Measurements from ENCODE around the gene HSD3B7.
"Not testable (repeated sequence)": the region's sequence is repeated elsewhere in the genome, so short reads cannot be mapped to it uniquely, and the experiment has no call there.

The HSD3B7 gene

DNA sequence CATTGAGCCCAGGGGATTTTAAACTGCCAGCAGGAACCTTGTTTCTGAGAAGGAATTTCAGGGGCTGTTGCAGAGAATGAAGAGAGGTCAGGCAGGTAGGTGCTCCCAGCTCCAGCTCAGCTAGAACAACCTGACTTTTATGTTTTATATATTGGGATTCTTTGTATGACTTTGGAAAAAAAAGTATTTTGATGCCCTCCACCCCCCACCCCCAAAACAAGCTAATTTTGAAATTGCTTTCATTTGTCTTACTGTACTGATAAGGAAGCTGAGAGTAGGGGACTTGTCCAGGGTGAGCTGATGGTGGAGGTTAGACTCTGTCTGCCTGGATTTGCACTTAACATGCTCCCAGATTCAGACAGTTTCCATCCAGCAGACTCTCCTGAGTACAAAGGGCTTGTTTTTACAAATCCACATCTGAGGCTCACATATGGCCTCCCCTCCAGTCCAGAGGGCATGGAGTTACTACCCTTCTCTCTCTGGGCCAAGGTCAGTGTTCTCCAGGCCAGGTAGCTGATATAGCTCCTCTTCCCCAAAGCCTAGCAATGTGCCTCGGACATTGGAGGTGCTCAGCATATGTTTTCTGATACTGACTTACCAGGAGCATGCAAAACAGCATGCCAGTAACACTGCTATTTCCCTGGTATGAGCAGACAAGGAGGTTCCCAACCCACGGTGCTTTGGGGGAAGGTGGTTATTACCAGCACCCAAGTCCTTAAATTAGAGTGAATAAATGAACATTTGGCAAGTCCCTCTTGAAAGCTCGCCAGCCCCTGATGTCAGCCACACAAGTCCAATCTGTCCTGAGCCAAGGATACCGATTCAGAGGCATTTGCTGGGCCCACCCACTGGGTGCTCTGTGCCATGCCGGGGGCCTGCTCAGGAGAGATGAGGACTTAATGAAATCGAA lies 14.1 kb downstream of the HSD3B7 start:
- DNase-seq (ENCODE audit: insufficient read length, low spot score), result no peak

GRCh38 chr16:31000671-31001382 lies 15.8 kb downstream of the HSD3B7 start:
- no peak for DNase-seq (ENCODE audit: insufficient read length, low spot score)
- FAIRE-seq, result no peak

More for the DNA sequence above, 14.1 kb downstream of the HSD3B7 start:
- no peak for FAIRE-seq

- no peak for FAIRE-seq
Measured at GRCh38 chr16:31001507-31002249, 16.7 kb downstream of the HSD3B7 start.

GRCh38 chr16:31002250-31002700 lies 17.3 kb downstream of the HSD3B7 start:
- no peak for DNase-seq (ENCODE audit: insufficient read length, low spot score)
- FAIRE-seq, result no peak

More at GRCh38 chr16:31001507-31002249, 16.7 kb downstream of the HSD3B7 start:
- no peak for DNase-seq (ENCODE audit: insufficient read length, low spot score)

GRCh38 chr16:31002862-31003341 lies 17.9 kb downstream of the HSD3B7 start:
- DNase-seq (ENCODE audit: insufficient read length, low spot score), result no peak
- FAIRE-seq, result no peak

GRCh38 chr16:31003744-31004143 lies 18.7 kb downstream of the HSD3B7 start:
- DNase-seq (ENCODE audit: insufficient read length, low spot score) (no peak), FAIRE-seq (no peak)

DNA sequence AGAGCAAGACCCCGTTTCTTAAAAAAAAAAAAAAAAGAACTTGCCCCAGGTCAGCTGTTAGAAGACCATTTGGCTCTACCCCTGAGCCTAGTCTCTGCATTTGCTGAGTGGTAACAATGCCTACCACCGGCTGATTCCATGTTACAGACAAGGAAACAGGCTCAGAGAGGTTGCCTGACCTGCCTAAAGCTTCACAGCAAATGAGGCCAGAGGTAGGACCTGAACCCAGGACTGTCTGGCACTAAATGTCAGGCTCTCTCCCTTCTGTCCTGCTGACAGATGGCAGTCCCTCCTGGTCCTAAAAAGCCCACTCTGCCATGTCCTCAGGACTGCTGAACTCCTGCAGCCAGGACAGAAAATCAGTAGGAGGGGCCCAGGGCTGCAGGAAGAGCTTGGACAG lies 19.7 kb downstream of the HSD3B7 start:
- no peak for FAIRE-seq
- no peak for DNase-seq (ENCODE audit: insufficient read length, low spot score)

DNA sequence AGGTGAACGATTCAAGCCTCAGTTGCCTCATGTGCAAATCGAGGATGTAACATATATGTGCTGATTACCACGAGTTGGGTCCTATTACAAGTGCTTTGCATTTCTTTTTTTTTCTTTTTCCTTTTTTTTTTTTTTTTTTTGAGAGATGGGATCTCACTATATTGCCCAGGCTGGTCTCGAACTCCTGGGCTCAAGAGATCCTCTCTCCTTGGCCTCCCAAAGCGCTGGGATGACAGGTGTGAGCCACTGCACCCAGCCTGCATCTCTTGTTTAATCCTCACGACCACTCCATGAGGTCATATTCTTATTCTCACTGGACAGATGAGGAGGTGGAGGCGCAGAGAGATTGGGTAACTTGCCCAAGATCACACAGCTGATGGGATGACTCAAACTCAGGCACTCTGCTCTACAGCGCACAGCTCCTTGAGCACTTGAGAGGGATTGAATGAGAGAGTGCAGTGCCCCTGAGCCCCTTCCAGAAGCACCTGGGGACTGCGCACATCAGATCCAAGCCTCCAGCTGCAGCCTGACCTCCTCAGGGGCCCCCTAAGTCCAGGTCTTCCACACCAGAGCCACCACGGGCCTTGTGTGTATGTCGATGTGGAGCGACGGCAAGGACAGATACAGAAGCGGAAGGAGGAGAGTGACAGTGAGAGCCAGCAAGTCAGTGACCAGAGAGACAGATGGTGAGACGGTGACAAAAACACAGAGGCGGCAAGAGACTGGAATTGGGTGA lies 20.5 kb downstream of the HSD3B7 start:
- DNase-seq (ENCODE audit: insufficient read length, low spot score), result no peak
- no peak for FAIRE-seq

- FAIRE-seq (no peak), DNase-seq (ENCODE audit: insufficient read length, low spot score) (no peak)
Measured at GRCh38 chr16:31006086-31006385, 21.0 kb downstream of the HSD3B7 start.

- FAIRE-seq, result no peak
Measured at GRCh38 chr16:31006589-31006988, 21.6 kb downstream of the HSD3B7 start.

DNA sequence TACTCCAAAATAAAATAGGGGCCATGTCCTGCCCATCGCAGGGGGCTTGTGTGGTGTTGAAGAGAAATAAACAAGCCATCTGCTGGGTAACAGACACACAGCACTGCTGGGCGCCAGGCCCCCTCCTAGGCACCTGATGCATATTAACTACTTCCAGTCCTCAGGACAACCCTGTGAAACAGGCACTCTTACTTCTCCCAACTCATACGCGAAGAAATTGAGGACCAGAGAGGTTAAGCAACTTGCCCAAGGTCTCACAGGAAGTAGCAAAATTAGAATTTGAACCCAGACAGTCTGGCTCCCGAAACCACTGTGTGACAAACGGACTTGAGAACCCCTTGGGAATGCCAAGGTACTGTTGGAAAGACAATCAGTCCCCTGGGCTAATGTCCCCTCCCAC lies 22.7 kb downstream of the HSD3B7 start:
- FAIRE-seq (no peak), DNase-seq (ENCODE audit: insufficient read length, low spot score) (no peak)

More at GRCh38 chr16:31006589-31006988, 21.6 kb downstream of the HSD3B7 start:
- DNase-seq (ENCODE audit: insufficient read length, low spot score), result no peak

- no peak for FAIRE-seq
Measured at GRCh38 chr16:31008149-31008548, 23.1 kb downstream of the HSD3B7 start.

GRCh38 chr16:31008551-31008950 lies 23.5 kb downstream of the HSD3B7 start:
- FAIRE-seq (no peak), DNase-seq (ENCODE audit: insufficient read length, low spot score) (no peak)

More at GRCh38 chr16:31008149-31008548, 23.1 kb downstream of the HSD3B7 start:
- DNase-seq (ENCODE audit: insufficient read length, low spot score), result no peak

DNA sequence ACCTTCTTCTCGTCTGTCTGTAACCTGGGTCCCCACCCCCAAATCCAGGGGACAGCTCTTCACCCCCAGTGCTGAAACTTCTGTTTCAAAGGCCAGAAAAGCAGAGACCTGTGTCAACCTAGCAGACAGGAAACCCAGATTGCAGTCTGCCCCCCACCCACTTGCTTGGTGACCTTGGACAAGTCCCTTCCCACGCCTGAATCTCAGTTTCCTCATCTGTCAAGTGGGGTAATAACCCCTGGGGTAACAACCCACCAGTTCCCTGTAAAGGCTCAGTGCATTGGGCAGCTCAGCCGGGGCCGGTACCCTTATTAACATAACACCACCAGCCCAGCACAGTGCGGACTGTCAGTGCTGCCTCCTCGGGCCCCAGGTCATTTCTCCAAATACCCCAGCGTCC lies 24.1 kb downstream of the HSD3B7 start:
- DNase-seq (ENCODE audit: insufficient read length, low spot score), result no peak
- FAIRE-seq, result no peak

- no peak for FAIRE-seq
- DNase-seq (ENCODE audit: insufficient read length, low spot score), result no peak
Measured at GRCh38 chr16:31009894-31010584, 25.0 kb downstream of the HSD3B7 start.

DNA sequence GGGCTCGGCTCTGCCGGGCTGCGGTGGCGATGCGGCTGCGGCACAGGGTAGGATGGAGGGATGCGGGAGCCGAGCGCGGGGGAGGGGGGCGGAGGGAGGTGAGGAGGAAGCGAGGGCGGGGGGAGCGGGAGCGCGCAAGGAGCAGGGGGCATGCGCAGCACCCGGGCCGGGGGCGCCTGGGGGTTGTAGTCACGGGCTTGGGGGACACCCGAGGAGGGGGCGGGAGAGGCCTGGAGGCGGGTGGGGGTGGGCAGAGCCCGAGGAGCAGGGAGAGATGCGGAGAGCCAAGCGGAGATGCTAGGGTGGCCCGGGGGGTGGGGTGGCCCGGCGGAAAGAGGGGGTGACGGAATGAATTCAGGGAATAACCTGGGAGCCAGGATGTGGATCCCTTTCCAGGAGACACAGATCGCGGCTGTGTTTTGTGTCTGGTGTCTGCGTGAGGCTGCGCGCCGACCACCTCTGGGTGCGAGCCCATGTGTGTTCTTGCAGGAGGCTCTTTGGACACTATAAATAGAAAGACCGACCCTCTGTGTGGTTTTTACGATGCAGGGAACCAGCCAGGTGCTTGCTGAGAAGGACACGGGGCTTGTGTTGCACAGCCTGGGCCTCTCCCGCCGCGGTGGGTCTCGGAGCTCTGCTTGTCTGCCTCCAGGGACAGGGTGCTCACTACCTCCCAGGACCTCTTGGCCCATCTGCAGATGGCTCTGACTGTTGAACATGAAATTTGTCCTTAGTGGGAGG lies 25.7 kb downstream of the HSD3B7 start, which contains the start of gene STX1B:
TSS of gene STX1B (minus strand) at position 54 of the 741 bp plus-strand sequence. CDS start 242 bp downstream, outside the sequence.
- FAIRE-seq (no peak), DNase-seq (ENCODE audit: insufficient read length, low spot score) (no peak)

GRCh38 chr16:31011815-31012214 lies 26.8 kb downstream of the HSD3B7 start:
- not testable (repeated sequence) for DNase-seq (ENCODE audit: insufficient read length, low spot score); FAIRE-seq

GRCh38 chr16:31013292-31013691 lies 28.3 kb downstream of the HSD3B7 start:
- FAIRE-seq; DNase-seq (ENCODE audit: insufficient read length, low spot score): not testable (repeated sequence)

DNA sequence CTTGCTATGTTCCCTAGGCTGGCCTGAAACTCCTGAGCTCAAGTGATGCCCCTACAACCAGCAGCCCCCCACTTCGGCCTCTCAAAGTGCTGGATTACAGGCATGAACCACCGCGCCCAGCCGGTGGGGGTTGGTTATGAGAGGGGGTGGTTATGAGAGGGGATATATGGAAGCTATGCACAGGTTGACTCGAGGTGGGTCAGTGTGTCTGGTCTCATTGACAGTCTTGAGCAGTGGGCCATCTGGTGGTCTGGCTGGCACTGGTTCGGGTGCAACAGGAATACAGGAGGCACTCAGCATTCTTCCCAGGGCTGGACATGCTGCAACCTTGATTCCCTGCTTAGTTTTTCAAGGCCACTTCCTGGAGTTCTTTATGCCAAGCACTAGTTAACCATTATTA lies 31.0 kb downstream of the HSD3B7 start:
- DNase-seq (ENCODE audit: insufficient read length, low spot score), result no peak
- FAIRE-seq, result no peak

Measured in GM19239 (cell line).